Measurements from ENCODE around the gene MLLT6. TPM values are rescaled to one million over a fixed set of nuclear protein-coding genes. Genes with fewer than 3 reads are reported as not detected.

Gene MLLT6
- total and polyA plus RNA-seq, 2 of the 13 experiments (the other 11 are each of a cell fraction or from before 2014, with no cell fraction given): 50.7 to 69.5 TPM

DNA sequence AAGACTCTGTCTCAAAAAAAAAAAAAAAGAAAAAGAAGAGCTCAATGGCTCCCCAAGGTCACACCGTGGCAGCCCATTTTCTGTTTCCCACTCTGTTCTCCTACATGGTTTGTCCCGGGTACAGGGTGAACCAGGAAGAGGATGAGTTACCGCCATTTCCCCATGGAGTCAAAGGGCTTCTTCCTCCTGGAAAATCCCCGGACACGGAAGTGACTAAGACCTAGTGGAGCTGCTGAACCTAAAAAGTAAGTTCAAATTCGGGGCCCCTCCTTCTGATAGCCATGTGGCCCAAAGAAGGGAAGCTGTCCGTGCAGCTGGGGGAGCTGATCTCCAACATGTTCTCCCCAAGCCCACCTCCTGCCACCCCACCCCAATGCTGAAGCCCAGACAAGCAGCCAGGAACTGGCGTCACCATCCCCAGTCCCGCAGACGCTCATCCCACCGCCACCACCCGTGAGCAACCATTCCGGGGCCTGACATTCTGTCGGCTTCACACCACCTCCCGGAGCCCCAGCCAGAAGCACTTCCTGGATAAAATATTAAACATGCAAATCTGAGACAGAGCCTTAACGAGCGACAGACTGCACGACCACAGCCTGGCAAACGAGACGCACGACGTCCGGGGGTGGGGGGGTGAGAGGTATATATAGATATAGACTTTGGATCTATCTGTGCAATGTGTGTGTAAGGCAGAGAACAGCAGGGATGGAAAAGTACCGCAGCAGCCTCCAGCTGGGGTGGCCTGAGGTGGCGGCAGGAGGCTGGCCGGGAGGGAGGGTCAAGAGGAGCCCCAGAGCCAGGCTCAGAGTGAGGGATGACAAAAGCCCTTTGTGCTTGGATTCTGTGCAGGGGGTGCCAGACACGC, 47.9 kb upstream of the MLLT6 start (continued):
- TF ChIP-seq TAF1 (CRISPR knock-in tag; IDR thresholded peaks at IDR 0.05) (peak; percentile 82), GPN1 (CRISPR knock-in tag; IDR thresholded peaks at IDR 0.05; ENCODE audit: borderline replicate concordance) (no peak), ZNF83 (CRISPR knock-in tag; IDR thresholded peaks at IDR 0.05; ENCODE audit: borderline replicate concordance) (no peak), MIER2 (CRISPR knock-in tag; IDR thresholded peaks at IDR 0.05) (peak; percentile 13; the same call in 1 of the 2 replicates), ZNF780A (CRISPR knock-in tag; IDR thresholded peaks at IDR 0.05) (peak; percentile 26; the same call in 1 of the 2 replicates), ZNF44 (CRISPR knock-in tag; IDR thresholded peaks at IDR 0.05) (no peak), ZSCAN25 (CRISPR knock-in tag; IDR thresholded peaks at IDR 0.05) (peak; percentile 76), ZFP1 (CRISPR knock-in tag; IDR thresholded peaks at IDR 0.05) (peak; percentile 9; the same call in 1 of the 2 replicates), KLF6 (CRISPR knock-in tag; IDR thresholded peaks at IDR 0.05) (peak; percentile 55; the same call in 1 of the 2 replicates), PCBP1 (IDR thresholded peaks at IDR 0.05; ENCODE audit: borderline replicate concordance, low read depth, low read length) (peak; percentile 89; the same call in 1 of the 2 replicates), ZNF274 (CRISPR knock-in tag; IDR thresholded peaks at IDR 0.05) (0 out of 2 replicates have a peak, but pooled peaks have one; percentile 14), ATAD3A (CRISPR knock-in tag; IDR thresholded peaks at IDR 0.05) (no peak), ELF4 (CRISPR knock-in tag; IDR thresholded peaks at IDR 0.05; ENCODE audit: borderline replicate concordance) (peak; percentile 61), ZMYM4 (CRISPR knock-in tag; IDR thresholded peaks at IDR 0.05) (peak; percentile 73), ZNF558 (CRISPR knock-in tag; IDR thresholded peaks at IDR 0.05; ENCODE audit: borderline replicate concordance) (peak; percentile 92; the same call in 1 of the 2 replicates), RFXAP (CRISPR knock-in tag; IDR thresholded peaks at IDR 0.05; ENCODE audit: borderline replicate concordance) (peak; percentile 75), ZNF33A (CRISPR knock-in tag; IDR thresholded peaks at IDR 0.05; ENCODE audit: borderline replicate concordance) (peak; percentile 91; the same call in 1 of the 2 replicates), CERS6 (CRISPR knock-in tag; IDR thresholded peaks at IDR 0.05) (no peak), KLF11 (CRISPR knock-in tag; IDR thresholded peaks at IDR 0.05) (peak; percentile 69), SAFB2 (CRISPR knock-in tag; IDR thresholded peaks at IDR 0.05; ENCODE audit: borderline replicate concordance, low read depth) (no peak), SUZ12 (IDR thresholded peaks at IDR 0.05; ENCODE audit: low read depth, low read length) (no peak), GATAD2A (CRISPR knock-in tag; IDR thresholded peaks at IDR 0.05) (peak; percentile 96), ZNF792 (CRISPR knock-in tag; IDR thresholded peaks at IDR 0.05) (peak; percentile 95), FOXO1 (CRISPR knock-in tag; IDR thresholded peaks at IDR 0.05) (peak; percentile 81), MBD4 (IDR thresholded peaks at IDR 0.05; ENCODE audit: borderline replicate concordance, low read length) (no peak), CENPX (CRISPR knock-in tag; IDR thresholded peaks at IDR 0.05) (no peak), ZNF292 (CRISPR knock-in tag; IDR thresholded peaks at IDR 0.05; ENCODE audit: borderline replicate concordance, low read depth) (peak; percentile 43; the same call in 1 of the 2 replicates), ZNF205 (CRISPR knock-in tag; IDR thresholded peaks at IDR 0.05) (peak; percentile 97), ZBTB43 (CRISPR knock-in tag; conservative IDR thresholded peaks at IDR 0.05) (peak; percentile 100)
- TF ChIP-seq, protein P1, sequence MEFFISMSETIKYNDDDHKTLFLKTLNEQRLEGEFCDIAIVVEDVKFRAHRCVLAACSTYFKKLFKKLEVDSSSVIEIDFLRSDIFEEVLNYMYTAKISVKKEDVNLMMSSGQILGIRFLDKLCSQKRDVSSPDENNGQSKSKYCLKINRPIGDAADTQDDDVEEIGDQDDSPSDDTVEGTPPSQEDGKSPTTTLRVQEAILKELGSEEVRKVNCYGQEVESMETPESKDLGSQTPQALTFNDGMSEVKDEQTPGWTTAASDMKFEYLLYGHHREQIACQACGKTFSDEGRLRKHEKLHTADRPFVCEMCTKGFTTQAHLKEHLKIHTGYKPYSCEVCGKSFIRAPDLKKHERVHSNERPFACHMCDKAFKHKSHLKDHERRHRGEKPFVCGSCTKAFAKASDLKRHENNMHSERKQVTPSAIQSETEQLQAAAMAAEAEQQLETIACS (CRISPR knock-in tag; IDR thresholded peaks at IDR 0.05): 0 out of 2 replicates have a peak, but pooled peaks have one; percentile 17

All from HepG2 (cell line).